ENCODE measurements around the gene PHTF1.
A peak's percentile ranks its signal among the peaks of the same experiment; 100 is the strongest.
"Not testable (repeated sequence)": the region's sequence is repeated elsewhere in the genome, so short reads cannot be mapped to it uniquely, and the experiment has no call there.

Gene PHTF1

GRCh38 chr1:113770031-113770430 is 10.7 kb upstream of the PHTF1 start:
- DNase-seq, result no peak

GRCh38 chr1:113769601-113769970 is 10.3 kb upstream of the PHTF1 start:
- no peak for DNase-seq

DNA sequence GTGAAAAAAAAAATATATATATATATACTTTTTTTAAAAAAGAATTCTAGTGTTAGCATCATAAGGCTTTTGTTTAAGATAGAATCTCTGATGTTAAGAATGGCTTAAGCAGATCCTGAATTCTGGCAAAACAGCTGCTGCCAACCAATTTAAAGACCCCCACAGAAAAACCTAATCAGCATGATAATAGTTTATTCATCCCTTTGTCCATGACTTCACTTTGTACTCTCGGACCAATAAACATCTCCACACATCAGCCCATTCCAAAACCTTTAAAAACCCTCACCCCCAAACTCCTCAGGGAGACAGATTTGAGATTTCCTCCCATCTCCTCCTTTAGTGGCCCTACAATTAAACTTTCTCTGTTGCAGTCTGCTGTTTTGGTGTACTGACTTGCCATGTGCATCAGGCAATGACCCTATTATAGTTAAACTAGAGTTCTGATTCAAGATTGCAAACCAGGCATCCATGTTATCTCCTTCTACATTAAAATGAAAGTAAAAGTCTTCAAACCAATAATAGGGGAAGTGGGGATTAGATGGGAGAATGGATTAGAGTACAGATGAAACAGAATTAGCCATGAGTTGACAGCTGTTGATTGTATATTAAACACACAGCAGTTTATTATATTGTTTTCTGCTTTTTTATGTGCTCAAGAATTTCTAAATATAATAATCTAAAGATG is 9.8 kb upstream of the PHTF1 start:
- no peak for DNase-seq

DNA sequence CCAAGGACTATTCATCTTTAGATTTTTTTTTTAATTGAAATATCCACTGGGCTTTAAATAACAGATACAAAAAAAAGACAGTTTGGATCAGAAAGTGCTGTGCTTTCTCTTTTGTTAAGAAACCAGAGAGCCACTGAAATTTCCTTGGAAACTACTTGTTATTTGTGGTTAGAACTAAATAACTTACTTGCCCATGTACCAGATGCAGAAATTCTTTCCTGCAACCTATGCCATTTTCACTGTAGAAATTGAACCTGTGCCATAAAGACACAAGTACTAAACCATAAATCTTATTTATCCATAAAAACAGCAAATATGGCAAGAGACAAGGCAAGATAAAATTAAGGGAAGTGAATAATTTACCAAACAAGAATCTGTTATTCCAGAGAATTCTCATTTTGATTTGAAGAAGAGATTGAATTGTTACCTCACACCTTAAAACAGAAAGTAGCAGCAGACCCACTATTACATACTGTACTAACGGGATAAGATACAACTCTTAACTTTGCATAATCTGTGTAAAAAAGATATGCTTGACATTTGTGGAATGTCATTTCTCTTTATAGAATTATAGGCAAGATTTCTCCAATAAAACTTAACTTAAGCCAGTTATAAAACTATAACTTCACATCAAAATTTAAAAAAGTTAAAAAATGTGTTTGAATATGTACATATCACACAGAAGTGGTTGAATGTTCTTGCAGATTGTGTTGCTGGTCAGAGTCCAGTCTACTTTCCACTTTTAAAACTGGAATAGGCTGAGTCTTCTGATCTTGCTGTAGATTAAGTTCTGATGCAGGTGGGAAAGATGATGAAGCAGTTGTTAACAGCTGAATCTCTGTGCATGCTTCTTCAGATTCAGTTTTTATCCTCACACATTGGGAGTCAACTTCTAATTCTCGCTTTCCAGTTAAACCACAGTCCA is 6.3 kb upstream of the PHTF1 start:
- DNase-seq, result no peak

- no peak for DNase-seq
Observed at GRCh38 chr1:113763661-113764060, 4.4 kb upstream of the PHTF1 start.

GRCh38 chr1:113761937-113762336 is 2.7 kb upstream of the PHTF1 start:
- DNase-seq, result no peak

DNA sequence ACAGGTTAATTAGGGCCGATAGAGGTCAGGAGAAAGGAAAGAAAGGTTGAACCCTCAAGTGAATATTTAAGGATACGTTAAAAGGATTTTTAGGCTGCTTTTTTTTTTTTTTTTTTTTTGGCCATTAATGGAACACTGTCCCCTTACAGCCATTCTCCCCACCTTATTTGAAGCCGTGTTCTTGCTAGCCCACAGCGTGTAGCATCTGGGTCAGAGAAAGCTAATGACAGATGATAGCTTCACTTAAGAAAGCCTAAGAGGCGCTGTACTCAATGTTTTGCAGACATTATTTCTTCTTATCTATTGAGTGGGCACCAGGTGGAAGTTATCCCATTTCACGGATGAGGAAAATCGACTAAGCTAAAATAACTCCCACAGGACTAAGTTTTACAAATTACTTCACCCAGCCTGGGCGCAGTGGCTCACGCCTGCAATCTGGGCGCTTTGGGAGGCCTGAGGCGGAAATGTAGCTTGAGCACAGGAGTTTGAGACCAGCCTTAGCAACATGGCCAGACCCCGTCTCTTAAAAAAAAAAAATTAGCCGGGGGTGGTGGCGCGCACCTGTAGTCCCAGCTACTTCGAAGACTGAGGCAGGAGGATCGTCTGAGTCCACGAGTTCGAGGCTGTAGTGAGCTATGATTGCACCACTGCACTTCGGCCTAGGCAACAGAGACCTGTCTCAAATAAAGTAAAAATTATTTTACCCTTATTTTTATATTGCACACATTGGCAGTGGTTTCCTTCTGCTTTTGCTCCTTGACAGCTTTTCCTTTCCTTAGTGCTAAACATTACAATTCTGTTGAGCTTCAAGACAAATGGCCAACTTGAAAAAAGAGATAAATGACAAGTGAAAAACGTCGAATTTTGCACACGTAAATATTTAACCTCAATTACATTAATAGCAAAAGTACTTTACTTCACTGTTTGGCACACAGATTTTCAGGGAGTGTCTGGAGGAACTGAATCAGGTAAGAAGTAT is 1.1 kb upstream of the PHTF1 start:
- DNase-seq, result no peak

- peak; percentile 47 for DNase-seq
Observed at GRCh38 chr1:113758631-113759332, 504 bp downstream of the PHTF1 start.

DNA sequence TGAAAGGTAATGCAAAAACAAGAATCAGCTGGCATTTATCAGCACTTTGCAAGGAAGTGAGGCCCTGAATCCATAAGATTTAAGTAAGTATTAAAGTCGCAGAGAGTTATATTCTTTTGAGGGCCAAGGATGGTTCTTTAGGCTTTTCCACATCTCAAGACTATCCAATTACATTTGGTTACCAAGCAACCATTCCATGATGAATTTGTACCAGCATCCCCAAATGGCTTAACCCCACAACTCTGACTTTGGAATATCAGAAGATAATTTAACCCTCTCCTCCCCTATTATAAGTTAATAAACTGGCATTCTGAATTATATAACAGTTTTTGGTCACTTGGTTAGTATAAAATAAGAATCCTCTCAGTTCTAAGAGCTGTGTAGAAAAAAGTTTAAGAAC is 2.8 kb downstream of the PHTF1 start:
- no peak for DNase-seq

- not testable (repeated sequence) for DNase-seq
Observed at GRCh38 chr1:113753333-113753732, 6.0 kb downstream of the PHTF1 start.

- DNase-seq, result no peak
Observed at GRCh38 chr1:113751516-113751915, 7.8 kb downstream of the PHTF1 start.

DNA sequence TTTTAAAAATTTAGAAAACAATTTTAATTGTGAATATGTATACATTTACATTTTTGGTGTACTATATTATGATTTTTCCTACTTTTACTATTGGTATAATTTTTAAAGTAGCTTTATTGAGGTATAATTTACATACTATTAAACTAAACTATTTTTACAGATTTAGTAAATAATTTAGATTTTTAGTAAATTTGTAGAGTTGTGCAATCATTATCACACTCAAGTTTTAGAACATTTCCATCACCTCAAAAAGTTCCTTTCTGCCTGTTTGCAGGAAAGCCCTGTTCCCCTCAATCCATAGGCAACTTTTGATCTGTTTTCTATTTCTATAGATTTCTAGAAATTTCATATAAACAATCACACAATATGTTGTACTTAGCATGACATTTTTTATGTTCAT is 8.2 kb downstream of the PHTF1 start:
- DNase-seq, result no peak

DNA sequence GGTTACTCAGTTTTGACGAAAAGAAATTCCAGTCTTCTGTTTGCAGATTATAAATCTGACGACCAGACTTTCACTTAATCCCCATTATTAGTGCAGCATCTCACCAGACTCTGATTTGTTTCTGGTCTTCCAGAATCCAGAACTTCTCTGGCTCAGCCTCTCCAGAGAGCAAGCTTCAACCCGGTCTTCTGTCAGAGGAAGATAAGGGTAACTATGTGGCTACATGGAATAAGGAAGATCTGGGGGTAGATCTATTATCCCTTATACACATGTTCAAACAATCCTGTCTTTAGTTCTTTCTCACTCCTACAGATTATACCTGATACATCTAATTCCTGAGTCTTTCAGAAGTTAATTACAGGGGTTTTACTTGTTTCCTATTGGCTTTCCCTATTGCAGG is 9.9 kb downstream of the PHTF1 start:
- no peak for DNase-seq

- DNase-seq, result no peak
Observed at GRCh38 chr1:113747376-113747775, 11.9 kb downstream of the PHTF1 start.

DNA sequence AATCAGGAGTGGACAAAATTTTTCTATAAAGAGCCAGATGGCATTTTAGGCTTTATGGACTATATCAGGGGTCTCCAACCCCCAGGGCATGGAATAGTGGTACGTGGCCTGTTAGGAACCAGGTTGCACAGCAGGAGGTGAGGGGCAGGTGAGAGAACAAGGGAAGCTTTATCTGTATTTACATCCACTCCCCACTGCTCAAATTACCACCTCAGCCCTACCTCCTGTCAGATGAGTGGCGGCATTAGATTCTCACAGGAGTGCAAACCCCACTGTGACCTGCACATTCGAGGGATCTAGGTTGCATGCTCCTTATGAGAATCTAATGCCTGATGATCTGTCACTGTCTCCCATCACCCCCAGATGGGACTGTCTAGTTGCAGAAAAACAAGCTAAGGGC is 13.9 kb downstream of the PHTF1 start:
- no peak for DNase-seq

DNA sequence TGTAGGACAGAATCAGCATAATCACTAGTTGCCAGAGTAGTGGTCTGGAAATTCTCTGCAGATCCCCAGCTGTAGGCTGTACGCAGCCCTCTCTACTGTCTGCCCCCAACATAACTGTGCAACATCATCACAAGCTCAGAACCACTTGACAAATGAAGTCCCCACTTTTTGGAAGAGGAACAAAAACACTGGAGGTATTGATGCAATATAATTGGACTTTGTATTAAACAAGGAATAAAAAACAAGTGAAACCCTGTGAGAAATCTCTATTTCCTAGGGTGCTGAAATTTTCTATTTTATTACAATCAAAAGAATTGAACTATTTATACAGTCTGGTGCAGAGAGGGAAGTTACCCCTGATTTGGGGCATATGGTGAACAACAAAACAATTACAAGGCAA is 15.2 kb downstream of the PHTF1 start:
- DNase-seq, result no peak

DNA sequence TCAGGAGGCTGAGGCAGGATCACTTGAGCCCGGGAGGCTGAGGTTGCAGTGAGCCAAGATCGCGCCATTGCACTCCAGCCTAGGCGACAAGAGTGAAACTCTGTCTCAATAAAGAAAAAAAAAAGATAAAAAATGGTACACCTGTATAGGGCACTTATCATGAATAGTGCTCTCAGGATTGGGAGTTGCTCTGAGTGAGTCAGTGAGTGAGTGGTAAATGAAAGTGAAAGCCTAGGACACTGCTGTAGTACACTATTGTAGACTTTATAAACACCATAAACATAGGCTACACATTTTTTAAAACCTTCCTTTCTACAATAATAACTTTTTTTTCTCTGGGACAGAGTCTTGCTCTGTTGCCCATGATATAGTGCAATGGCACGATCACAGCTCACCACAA is 16.8 kb downstream of the PHTF1 start:
- no peak for DNase-seq

DNA sequence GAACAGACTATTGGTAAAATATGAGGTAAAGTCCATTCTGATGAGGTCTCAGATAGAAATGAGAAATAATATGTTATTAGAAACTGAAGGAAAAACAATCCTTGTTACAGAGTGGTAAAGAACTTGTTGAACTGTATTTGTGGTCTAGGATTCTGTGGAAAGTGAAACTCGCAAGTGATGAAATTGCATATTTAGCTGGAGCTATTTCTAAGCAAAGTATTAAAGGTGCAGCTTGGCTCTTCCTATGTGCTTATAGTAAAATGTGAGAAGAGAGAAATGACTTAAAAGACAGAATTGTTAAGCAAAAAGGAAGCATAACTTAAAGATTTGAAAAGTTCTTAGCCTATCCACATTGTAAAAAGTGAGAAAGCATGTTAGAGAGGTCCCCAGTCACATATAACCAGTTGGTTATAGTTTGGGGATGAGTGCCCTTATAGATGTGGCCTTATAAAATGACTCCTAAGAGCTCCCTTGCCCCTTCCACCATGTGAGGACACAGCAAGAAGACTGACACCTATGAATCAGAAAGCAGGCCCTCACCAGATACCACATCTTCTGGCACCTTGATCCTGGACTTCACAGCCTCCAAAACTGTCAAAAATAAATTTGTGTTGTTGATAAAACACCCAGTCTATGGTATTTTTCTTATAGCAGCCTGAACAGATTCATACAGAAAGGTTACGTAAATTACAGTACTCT is 24.8 kb downstream of the PHTF1 start:
- no peak for DNase-seq

DNA sequence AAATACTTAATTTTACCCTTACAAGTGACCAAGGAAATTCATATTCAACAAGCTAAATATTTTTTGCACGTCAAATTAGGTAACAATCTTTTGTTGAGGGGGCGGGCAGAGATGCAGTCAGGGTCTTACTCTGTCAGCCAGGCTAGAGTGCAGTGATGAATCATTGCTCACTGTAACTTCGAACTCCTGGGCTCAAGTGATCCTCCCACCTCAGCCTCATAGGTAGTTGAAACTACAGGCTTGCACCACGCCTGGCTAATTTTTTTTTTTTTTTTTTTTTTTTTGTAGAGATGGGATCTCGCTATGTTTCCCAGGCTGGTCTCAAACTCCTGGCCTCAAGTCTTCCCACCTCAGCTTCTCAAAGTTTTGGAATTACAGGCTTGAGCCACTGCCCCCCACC is 26.5 kb downstream of the PHTF1 start:
- no peak for DNase-seq

DNA sequence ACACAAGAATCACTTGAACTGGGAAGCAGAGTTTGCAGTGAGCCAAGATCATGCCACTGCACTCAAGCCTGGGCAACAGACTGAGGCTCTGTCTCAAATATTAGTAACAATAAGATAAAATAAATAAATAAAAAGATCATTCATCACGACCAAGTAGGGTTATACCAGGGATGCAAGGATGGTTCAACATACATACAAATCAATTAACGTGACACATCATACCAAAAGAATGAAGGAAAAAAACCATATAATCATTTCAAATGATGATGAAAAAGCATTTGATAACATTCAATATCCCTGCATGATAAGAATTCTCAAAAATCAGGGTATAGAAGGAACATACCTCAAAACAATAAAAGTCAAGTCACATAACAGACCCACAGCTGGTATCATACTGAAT is 38.3 kb downstream of the PHTF1 start:
- no peak for DNase-seq

GRCh38 chr1:113718621-113719020 is 40.7 kb downstream of the PHTF1 start:
- DNase-seq, result not testable (repeated sequence)

DNA sequence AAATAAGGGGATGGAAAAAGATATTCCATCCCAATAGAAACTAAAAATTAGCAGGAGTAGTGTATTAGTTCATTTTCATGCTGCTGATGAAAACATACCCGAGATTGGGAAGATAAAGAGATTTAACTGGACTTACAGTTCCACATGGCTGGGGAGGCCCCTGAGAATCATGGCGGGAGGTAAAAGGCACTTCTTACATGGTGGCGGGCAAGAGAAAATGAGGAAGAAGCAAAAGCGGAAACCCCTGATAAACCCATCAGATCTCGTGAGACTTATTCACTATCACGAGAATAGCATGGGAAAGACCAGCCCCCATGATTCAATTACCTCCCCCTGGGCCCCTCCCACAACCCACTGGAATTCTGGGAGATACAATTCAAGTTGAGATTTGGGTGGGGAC is 41.8 kb downstream of the PHTF1 start:
- not testable (repeated sequence) for DNase-seq
